K562 (cell line): Measurements from ENCODE around the gene NOX5.

Experiments used
- CTCF ChIP-seq, 3 experiments: IDR thresholded peaks in 2 of 3; conservative IDR thresholded peaks in 1 of 3; 2 replicates each; pipeline ENCODE4 v1.5.1; 2011 to 2012; ENCODE audit warnings: low read length in 3 of 3, mild to moderate bottlenecking in 3 of 3, control low read depth in 2 of 3, improper control_type of control experiment in 1 of 3, inconsistent platforms in 1 of 3, low read depth in 1 of 3, mixed read lengths in 1 of 3, moderate library complexity in 1 of 3; ENCODE audit not compliant: insufficient read depth in 2 of 3
- FOXA3 ChIP-seq, 2 experiments: fragments of 450-650 bp in 1 of 2; sonication (generic) in 1 of 2; formaldehyde crosslinking; IDR thresholded peaks in 1 of 2; conservative IDR thresholded peaks in 1 of 2; 2 replicates each; pipeline versions ENCODE4 v1.4.0 to v1.8.0; 2020 to 2022; ENCODE audit warnings: mild to moderate bottlenecking in 2 of 2, missing genetic modification reagents in 1 of 2
- FOXM1 ChIP-seq, 2 experiments: fragments of 450-650 bp in 1 of 2; sonication (generic) in 1 of 2; formaldehyde crosslinking in 1 of 2; IDR thresholded peaks; 2 replicates each; pipeline versions ENCODE4 v1.6.1 to v1.9.0; 2017 to 2022; ENCODE audit warnings: low read depth in 2 of 2, mild to moderate bottlenecking in 2 of 2, missing genetic modification reagents in 1 of 2, moderate library complexity in 1 of 2
- GMEB1 ChIP-seq: fragments of 250-450 bp; sonication (Bioruptor Pico); IDR thresholded peaks from 2 replicates; pipeline ENCODE4 v1.4.0; 2020; ENCODE audit warnings: mild to moderate bottlenecking
- RUNX1 ChIP-seq: sonication (generic); IDR thresholded peaks from 2 replicates; pipeline ENCODE4 v1.6.1; 2016; ENCODE audit warnings: antibody characterized with exemption, low read depth
- TAF7 ChIP-seq: fragments of 450-650 bp; IDR thresholded peaks from 2 replicates; pipeline ENCODE4 v1.6.1; 2016; ENCODE audit warnings: missing genetic modification characterization, missing compliant biosample characterization
- TCF7 ChIP-seq: sonication (generic); IDR thresholded peaks from 2 replicates; pipeline ENCODE4 v1.6.1; 2016; ENCODE audit warnings: antibody characterized with exemption, borderline replicate concordance
- ZNF699 ChIP-seq: fragments of 250-450 bp; sonication (Bioruptor Pico); IDR thresholded peaks from 2 replicates; pipeline ENCODE4 v1.8.0; 2021; ENCODE audit warnings: mild to moderate bottlenecking, moderate library complexity; ENCODE audit not compliant: insufficient replicate concordance

- TF ChIP-seq FOXM1 (IDR thresholded peaks at IDR 0.05; ENCODE audit: low read depth): no peak
- TF ChIP-seq FOXM1 (CRISPR knock-in tag; IDR thresholded peaks at IDR 0.05; ENCODE audit: low read depth): no peak
- TF ChIP-seq GMEB1: no peak
- TF ChIP-seq TAF7 (tag): no peak
- TF ChIP-seq TCF7: no peak
- TF ChIP-seq FOXA3 (CRISPR knock-in tag; conservative IDR thresholded peaks at IDR 0.05 in 1 of 2, IDR thresholded peaks at IDR 0.05 in 1 of 2): no peak
- no peak for TF ChIP-seq CTCF (IDR thresholded peaks at IDR 0.05 in 2 of 3, conservative IDR thresholded peaks at IDR 0.05 in 1 of 3; ENCODE audit: insufficient read depth in 2 of 3, low read depth in 1 of 3, low read length in 3 of 3)
- TF ChIP-seq ZNF699 (CRISPR knock-in tag): no peak
- no peak for TF ChIP-seq RUNX1
Measured at GRCh38 chr15:68990231-68990991, 24.1 kb upstream of the NOX5 start.
